CD14-positive monocyte (primary cell): Measurements from ENCODE around the gene R3HDM1. TPM values are rescaled to one million over a fixed set of nuclear protein-coding genes. Genes with fewer than 3 reads are reported as not detected.
"Not testable (repeated sequence)": the region's sequence is repeated elsewhere in the genome, so short reads cannot be mapped to it uniquely, and the experiment has no call there.

ENCODE experiments used
- DNase-seq, 3 donors: peaks; one replicate each; pipeline ENCODE4 v3.0.0-alpha.2; 2011 to 2022
- H2AFZ ChIP-seq: 2 replicates; pipeline ENCODE4 v1.6.0; 2012; ENCODE audit warnings: mild to moderate bottlenecking, low read depth, low read length, inconsistent platforms; ENCODE audit not compliant: insufficient read depth, poor library complexity, severe bottlenecking
- H3K27ac ChIP-seq, 2 donors: 1 replicate in 1 of 2; 2 replicates in 1 of 2; pipeline ENCODE4 v1.5.1; 2012 to 2013; ENCODE audit warnings: low read length in 2 of 2, control low read depth in 1 of 2, inconsistent platforms in 1 of 2, low read depth in 1 of 2, mild to moderate bottlenecking in 1 of 2
- H3K27me3 ChIP-seq, 2 donors: one replicate each; pipeline versions ENCODE4 v1.6.0 to v1.6.1; 2011 to 2013; ENCODE audit warnings: low read length in 2 of 2; ENCODE audit not compliant: control insufficient read depth in 2 of 2, insufficient read depth in 2 of 2
- H3K36me3 ChIP-seq, 2 donors: replicated peaks in 1 of 2; 1 replicate in 1 of 2; 2 replicates in 1 of 2; pipeline versions ENCODE4 v1.5.1 to v1.6.1; 2012 to 2013; ENCODE audit warnings: low read length in 2 of 2, control low read depth in 1 of 2, inconsistent platforms in 1 of 2, mild to moderate bottlenecking in 1 of 2; ENCODE audit not compliant: insufficient read depth in 2 of 2, control insufficient read depth in 1 of 2
- H3K4me1 ChIP-seq, 2 donors: 1 replicate in 1 of 2; 2 replicates in 1 of 2; pipeline versions ENCODE4 v1.5.1 to v1.6.1; 2012 to 2013; ENCODE audit warnings: low read length in 2 of 2, control low read depth in 1 of 2, inconsistent platforms in 1 of 2, mild to moderate bottlenecking in 1 of 2, moderate library complexity in 1 of 2; ENCODE audit not compliant: insufficient read depth in 2 of 2, control insufficient read depth in 1 of 2
- H3K4me2 ChIP-seq: replicated peaks from 2 replicates; pipeline ENCODE3; 2012; ENCODE audit warnings: low read length, moderate library complexity, mild to moderate bottlenecking; ENCODE audit not compliant: poor library complexity, severe bottlenecking; ENCODE audit errors: extremely low read depth
- H3K4me3 ChIP-seq, 3 experiments: fragments of 200-600 bp in 1 of 3; sonication (generic) in 1 of 3; replicated peaks in 1 of 3; 1 replicate in 2 of 3; 2 replicates in 1 of 3; pipeline ENCODE4 v1.5.1; 2011 to 2013; ENCODE audit warnings: low read length in 3 of 3, mild to moderate bottlenecking in 3 of 3, control low read depth in 2 of 3, low read depth in 2 of 3, inconsistent platforms in 1 of 3, moderate library complexity in 1 of 3
- H3K79me2 ChIP-seq: 2 replicates; pipeline ENCODE4 v1.6.0; 2012; ENCODE audit warnings: mild to moderate bottlenecking, control low read depth, inconsistent platforms, low read length, moderate library complexity; ENCODE audit not compliant: insufficient read depth
- H3K9ac ChIP-seq: 2 replicates; pipeline ENCODE4 v1.6.0; 2017; ENCODE audit warnings: low read length, mild to moderate bottlenecking; ENCODE audit not compliant: insufficient read depth, poor library complexity, severe bottlenecking
- H3K9me3 ChIP-seq, 2 donors: replicated peaks in 1 of 2; 1 replicate in 1 of 2; 2 replicates in 1 of 2; pipeline versions ENCODE4 v1.5.1 to v1.6.1; 2012 to 2013; ENCODE audit warnings: low read length in 2 of 2, control low read depth in 1 of 2; ENCODE audit not compliant: control insufficient read depth in 1 of 2, insufficient read depth in 1 of 2
- H4K20me1 ChIP-seq: 2 replicates; pipeline ENCODE4 v1.6.0; 2012; ENCODE audit warnings: mild to moderate bottlenecking, low read length, control low read depth, moderate library complexity; ENCODE audit not compliant: insufficient read depth
- H3K27ac Mint-ChIP-seq, 7 donors: one replicate each; pipeline ENCODE4 v1.8.0; 2020; ENCODE audit warnings: mild to moderate bottlenecking in 7 of 7, mixed read lengths in 7 of 7, moderate library complexity in 6 of 7, inconsistent platforms in 2 of 7
- H3K27me3 Mint-ChIP-seq, 3 donors: one replicate each; pipeline ENCODE4 v1.8.0; 2021 to 2022; ENCODE audit warnings: low read depth in 3 of 3, mild to moderate bottlenecking in 3 of 3, mixed read lengths in 3 of 3, moderate library complexity in 3 of 3, inconsistent platforms in 1 of 3
- H3K36me3 Mint-ChIP-seq, 2 donors: one replicate each; pipeline ENCODE4 v1.8.0; 2020; ENCODE audit warnings: mixed read lengths in 2 of 2, inconsistent platforms in 1 of 2, mild to moderate bottlenecking in 1 of 2
- H3K4me1 Mint-ChIP-seq: one replicate; pipeline ENCODE4 v1.8.0; 2020; ENCODE audit warnings: mild to moderate bottlenecking, mixed read lengths
- H3K4me3 Mint-ChIP-seq, 2 donors: one replicate each; pipeline ENCODE4 v1.8.0; 2020; ENCODE audit warnings: mild to moderate bottlenecking in 2 of 2, mixed read lengths in 2 of 2, moderate library complexity in 1 of 2
- H3K9me3 Mint-ChIP-seq, 7 donors: one replicate each; pipeline ENCODE4 v1.8.0; 2020 to 2022; ENCODE audit warnings: mixed read lengths in 7 of 7, mild to moderate bottlenecking in 6 of 7, moderate library complexity in 6 of 7, inconsistent platforms in 2 of 7
- CTCF ChIP-seq: fragments of 200-600 bp; IDR thresholded peaks from one replicate; pipeline ENCODE4 v1.8.0; 2022; ENCODE audit warnings: antibody characterized with exemption, mild to moderate bottlenecking
- WGBS: methylation state at CpG from one replicate; pipeline ENCODE4 v1.1.5; 2013; ENCODE audit warnings: missing lambda C conversion rate; ENCODE audit not compliant: insufficient coverage; 5-methylcytosine and 5-hydroxymethylcytosine counted together
- intact Hi-C, 2 donors: fragments of 100-400 bp; cut with micrococcal nuclease; formaldehyde crosslinking; loops; one replicate each; pipeline versions ENCODE4 v1.15.0 to v1.15.1; 2023
- polyA plus RNA-seq, 3 donors: library from polyadenylated mRNA; depleted of rRNA in 1 of 3; unstranded in 2 of 3; stranded (reverse) in 1 of 3; fragments of 300-500 nt in 2 of 3; fragments of >200 nt in 1 of 3; fragmentation: Illumina TruSeq in 2 of 3; gene quantifications; 1 replicate in 2 of 3; 2 replicates in 1 of 3; pipeline ENCODE4 v1.2.3, GENCODE V29; 2012 to 2021

Gene R3HDM1
- polyA plus RNA-seq, 3 donors: 5.4 to 24.5 (median 13.1) TPM

GRCh38 chr2:135708159-135708558, 176.9 kb downstream of the R3HDM1 start:
- Histone ChIP-seq H3K9ac (no peak overlapping the region), H4K20me1 (no peaks in the 10 kb centered on the region), H3K4me1 (no peaks in the 10 kb centered on the region), H2AFZ (no peak overlapping the region), H3K36me3 (peaks cover 10 to 11% of the 10 kb centered on the region in 2 donors), H3K4me3 (no peak overlapping the region), H3K9me3 (no peaks in the 10 kb centered on the region), H3K79me2 (no peaks in the 10 kb centered on the region), H3K27ac (no peak overlapping the region), H3K27me3 (no peaks in the 10 kb centered on the region), H3K4me2 (no peak overlapping the region)
- no peaks in the 10 kb centered on the region for H3K27me3 Mint-ChIP-seq
- peaks cover 0 to 3% (median 0%) of the 10 kb centered on the region in 7 donors for H3K9me3 Mint-ChIP-seq
- no peak overlapping the region for H3K4me3 Mint-ChIP-seq
- no CpG with 5 or more reads among the region's 4 CpGs for WGBS
- no peaks in the 10 kb centered on the region for H3K4me1 Mint-ChIP-seq
- H3K27ac Mint-ChIP-seq: no peak overlapping the region
- DNase-seq: no peak
- TF ChIP-seq CTCF: no peak
- peaks cover 6 to 23% of the 10 kb centered on the region in 2 donors for H3K36me3 Mint-ChIP-seq
- intact Hi-C loops: loop anchor here in 1 of 2 donors (10.0 kb wide), 1 partner anchor 703 kb away; no protein-coding TSS in a partner anchor

DNA sequence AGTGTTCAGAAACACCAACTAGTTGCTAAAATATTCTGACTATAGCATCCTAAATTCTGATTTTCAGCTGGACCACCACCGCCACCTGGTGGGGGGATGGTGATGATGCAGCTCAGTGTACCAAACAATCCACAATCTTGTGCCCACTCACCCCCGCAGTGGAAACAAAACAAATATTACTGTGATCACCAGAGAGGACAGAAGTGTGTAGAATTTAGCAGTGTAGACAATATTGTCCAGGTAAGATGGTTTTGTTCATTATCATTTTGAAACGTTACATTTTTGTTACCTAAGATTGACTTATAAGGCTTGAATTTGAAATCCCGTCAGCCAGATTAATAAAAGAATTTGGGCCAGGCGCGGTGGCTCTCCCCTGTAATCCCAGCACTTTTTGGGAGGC, 178.7 kb downstream of the R3HDM1 start:
- Histone ChIP-seq H3K36me3 (peaks cover 10 to 22% of the 10 kb centered on the region in 2 donors), H3K4me1 (no peaks in the 10 kb centered on the region), H3K4me2 (no peak overlapping the region), H2AFZ (no peak overlapping the region), H4K20me1 (no peaks in the 10 kb centered on the region), H3K9me3 (no peaks in the 10 kb centered on the region), H3K27me3 (no peaks in the 10 kb centered on the region), H3K4me3 (no peak overlapping the region), H3K27ac (no peak overlapping the region), H3K9ac (no peak overlapping the region), H3K79me2 (no peaks in the 10 kb centered on the region)
- Mint-ChIP-seq H3K27me3 (no peaks in the 10 kb centered on the region), H3K27ac (no peak overlapping the region), H3K36me3 (peaks cover 16 to 34% of the 10 kb centered on the region in 2 donors), H3K4me3 (no peak overlapping the region), H3K9me3 (peaks cover 0 to 3% (median 0%) of the 10 kb centered on the region in 7 donors), H3K4me1 (no peaks in the 10 kb centered on the region)
- peak; percentile 25 to 42 (median 40) for DNase-seq
- WGBS: 100% methylated on average over 3 of the region's 6 CpGs
- peak; percentile 96 for TF ChIP-seq CTCF
- intact Hi-C loops: loop anchor here (5.0 to 10.0 kb wide), 2 partner anchors 703 to 705 kb away; no protein-coding TSS in a partner anchor

GRCh38 chr2:135715086-135715485, 183.8 kb downstream of the R3HDM1 start:
- H3K9me3 Mint-ChIP-seq, H3K79me2 ChIP-seq, H3K27ac ChIP-seq, H4K20me1 ChIP-seq, intact Hi-C loops, H3K4me1 Mint-ChIP-seq, H3K4me3 Mint-ChIP-seq, H2AFZ ChIP-seq, H3K4me1 ChIP-seq, H3K4me2 ChIP-seq, H3K9ac ChIP-seq, H3K4me3 ChIP-seq, H3K9me3 ChIP-seq, H3K27me3 ChIP-seq, DNase-seq, H3K27me3 Mint-ChIP-seq: not testable (repeated sequence)
- 100% methylated on average over 4 of the region's 9 CpGs for WGBS
- Mint-ChIP-seq H3K27ac (peak overlapping the region in 1 of 7 donors; percentile 57), H3K36me3 (peaks cover 28 to 63% of the 10 kb centered on the region in 2 donors)
- H3K36me3 ChIP-seq: peaks cover 32 to 58% of the 10 kb centered on the region in 2 donors
